Aorta (tissue), 5 donors: ENCODE data around the gene PLA2G4C. TPM values are rescaled to one million over a fixed set of nuclear protein-coding genes. Genes with fewer than 3 reads are reported as not detected.

Experiments
- ATAC-seq: fragments of 200-7000 bp; cut with Tn5 transposase; one replicate; pipeline ENCODE4 v1.9.1; 2022; ENCODE audit warnings: moderate library complexity; ENCODE audit not compliant: low FRiP score
- DNase-seq, 2 donors: peaks; one replicate each; pipeline ENCODE4 v3.0.0-alpha.2; 2020
- H3K27ac ChIP-seq, 2 donors: one replicate each; pipeline ENCODE4 v1.5.1; 2013; ENCODE audit warnings: low read length in 2 of 2, mild to moderate bottlenecking in 2 of 2, moderate library complexity in 2 of 2, control low read depth in 1 of 2, inconsistent platforms in 1 of 2, low read depth in 1 of 2
- H3K27me3 ChIP-seq, 2 donors: one replicate each; pipeline ENCODE4 v1.6.1; 2013; ENCODE audit warnings: control low read depth in 1 of 2, low read length in 1 of 2, mild to moderate bottlenecking in 1 of 2, moderate library complexity in 1 of 2; ENCODE audit not compliant: insufficient read depth in 2 of 2, control insufficient read depth in 1 of 2
- H3K36me3 ChIP-seq, 2 donors: one replicate each; pipeline ENCODE4 v1.6.1; 2013; ENCODE audit warnings: control low read depth in 1 of 2, low read length in 1 of 2, mild to moderate bottlenecking in 1 of 2; ENCODE audit not compliant: insufficient read depth in 2 of 2, control insufficient read depth in 1 of 2
- H3K4me1 ChIP-seq, 2 donors: one replicate each; pipeline ENCODE4 v1.6.1; 2013; ENCODE audit warnings: low read length in 2 of 2, control low read depth in 1 of 2, mild to moderate bottlenecking in 1 of 2, moderate library complexity in 1 of 2; ENCODE audit not compliant: insufficient read depth in 2 of 2, control insufficient read depth in 1 of 2
- H3K4me3 ChIP-seq, 2 donors: one replicate each; pipeline ENCODE4 v1.5.1; 2013; ENCODE audit warnings: low read length in 2 of 2, control low read depth in 1 of 2, mild to moderate bottlenecking in 1 of 2
- H3K9me3 ChIP-seq: one replicate; pipeline ENCODE4 v1.6.1; 2013; ENCODE audit warnings: mild to moderate bottlenecking, low read length; ENCODE audit not compliant: control insufficient read depth
- WGBS, 2 donors: extraction: QIAGEN DNeasy Blood & Tissue Kit; methylation state at CpG; one replicate each; pipeline ENCODE4 v1.1.7; 2013; 5-methylcytosine and 5-hydroxymethylcytosine counted together
- intact Hi-C, 2 donors: fragments of 100-400 bp; cut with DNase I; formaldehyde crosslinking; loops; one replicate each; pipeline versions ENCODE4 v1.14.2 to v1.15.0; 2022
- polyA plus RNA-seq, 2 donors: library from polyadenylated mRNA; stranded (reverse); fragments of 200-250 nt; gene quantifications; one replicate each; pipeline ENCODE4 v1.2.3, GENCODE V29; 2013
- total RNA-seq, 2 donors: library from RNA; stranded (reverse); fragmentation: NEBNext Ultra II Directional; extraction: Animal tissue kit (Norgen Biotek cat#: 25700); gene quantifications; one replicate each; pipeline ENCODE4 v1.2.1, GENCODE V29; 2021
- donor health status: healthy with polysubstance abuse.
- donor health status: Bipolar disorder and iron deficiency.
- donor health status: DM: no; HTN: no; CAD: no.
- donor health status: DM: no; HTN: no; CAD: no.
- donor health status: DM: yes; HTN: yes; CAD: no.

Gene PLA2G4C
- total and polyA plus RNA-seq, 4 donors: 6.8 to 60.1 (median 32.8) TPM

- Histone ChIP-seq H3K4me1 (no peaks in the 10 kb centered on the region), H3K27me3 (no peaks in the 10 kb centered on the region), H3K36me3 (no peaks in the 10 kb centered on the region), H3K9me3 (no peaks in the 10 kb centered on the region), H3K4me3 (no peak overlapping the region), H3K27ac (no peak overlapping the region)
- WGBS, 2 donors: 72 to 81% methylated on average over 3 of the region's 3 CpGs
- ATAC-seq: no peak
- intact Hi-C loops: no loop called here
- no peak for DNase-seq
Observed at GRCh38 chr19:48025480-48025879, 85.1 kb downstream of the PLA2G4C start.

DNA sequence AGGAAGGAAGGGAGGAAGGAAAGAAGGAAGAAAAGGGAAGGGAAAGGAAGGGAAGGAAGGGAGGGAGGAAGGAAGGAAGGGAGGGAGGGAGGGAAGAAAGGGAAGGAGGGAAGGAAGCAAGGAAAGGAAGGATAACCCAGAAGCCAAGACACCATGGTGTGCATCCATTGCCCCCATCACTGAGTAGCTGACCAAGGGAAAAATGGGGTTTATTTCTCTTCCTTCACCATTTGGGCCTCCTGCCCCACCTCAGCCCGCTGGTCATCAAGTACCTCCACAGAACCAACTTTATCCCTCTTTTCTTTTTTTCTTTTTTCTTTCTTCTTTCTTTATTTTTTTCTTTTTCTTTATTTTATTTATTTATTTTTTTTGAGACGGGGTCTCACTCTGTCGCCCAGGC is 87.1 kb downstream of the PLA2G4C start:
- intact Hi-C loops: no loop called here

GRCh38 chr19:48023011-48023410 is 87.6 kb downstream of the PLA2G4C start:
- no peak for ATAC-seq
- no peak overlapping the region for H3K27ac ChIP-seq
- H3K4me3 ChIP-seq: no peak overlapping the region
- no peaks in the 10 kb centered on the region for H3K4me1 ChIP-seq
- intact Hi-C loops: no loop called here
- WGBS, 2 donors: 57 to 64% methylated on average over 2 of the region's 2 CpGs
- H3K36me3 ChIP-seq: no peaks in the 10 kb centered on the region
- no peak for DNase-seq
- no peaks in the 10 kb centered on the region for H3K27me3 ChIP-seq
- H3K9me3 ChIP-seq: no peaks in the 10 kb centered on the region

More for the DNA sequence above, 87.1 kb downstream of the PLA2G4C start:
- Histone ChIP-seq H3K27me3 (no peaks in the 10 kb centered on the region), H3K27ac (no peak overlapping the region), H3K9me3 (no peaks in the 10 kb centered on the region), H3K4me1 (no peaks in the 10 kb centered on the region), H3K36me3 (no peaks in the 10 kb centered on the region), H3K4me3 (no peak overlapping the region)
- no peak for ATAC-seq
- DNase-seq: no peak
- 91 to 97% methylated on average over 3 of the region's 3 CpGs for WGBS, 2 donors

GRCh38 chr19:48020686-48021085 is 89.9 kb downstream of the PLA2G4C start:
- DNase-seq (no peak), ATAC-seq (no peak)
- Histone ChIP-seq H3K27ac (no peak overlapping the region), H3K4me3 (no peak overlapping the region), H3K4me1 (no peaks in the 10 kb centered on the region), H3K27me3 (no peaks in the 10 kb centered on the region), H3K9me3 (no peaks in the 10 kb centered on the region), H3K36me3 (no peaks in the 10 kb centered on the region)
- intact Hi-C loops: no loop called here
- 70 to 78% methylated on average over 3 of the region's 3 CpGs for WGBS, 2 donors

DNA sequence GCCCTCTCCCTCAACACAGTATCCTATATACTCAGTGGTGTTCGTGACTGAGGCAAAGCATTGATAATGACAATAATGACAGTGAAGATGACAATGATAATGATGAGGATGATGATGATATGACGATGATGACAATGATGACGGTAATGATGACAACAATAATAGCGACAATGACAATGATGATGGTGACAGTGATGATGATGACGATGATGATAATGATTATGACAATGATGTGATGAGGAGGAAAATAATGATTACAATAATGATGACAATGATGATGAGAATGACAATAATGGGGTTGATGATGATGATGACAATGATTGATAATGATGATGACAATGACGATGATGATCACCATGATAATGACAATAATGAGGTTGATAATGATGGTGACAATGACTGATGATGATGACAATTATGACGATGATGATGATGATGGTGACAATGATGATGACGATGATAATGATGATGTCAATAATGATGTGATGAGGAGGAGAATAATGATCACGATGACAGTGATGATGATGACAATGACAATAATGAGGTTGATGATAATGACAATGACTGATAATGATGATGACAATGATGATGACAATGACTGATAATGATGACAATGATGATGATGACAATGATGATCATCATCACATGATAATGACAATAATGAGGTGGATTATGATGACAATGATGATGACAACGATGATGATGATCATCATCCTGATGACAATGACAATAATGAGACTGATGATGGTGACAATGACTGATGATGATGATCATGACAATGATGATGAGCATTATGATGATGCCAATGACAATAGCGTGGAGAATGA is 99.5 kb downstream of the PLA2G4C start:
- ATAC-seq (no peak), DNase-seq (no peak)
- no peaks in the 10 kb centered on the region for H3K36me3 ChIP-seq
- 88 to 93% methylated on average over 11 of the region's 11 CpGs for WGBS, 2 donors
- no peaks in the 10 kb centered on the region for H3K27me3 ChIP-seq
- no peaks in the 10 kb centered on the region for H3K4me1 ChIP-seq
- H3K4me3 ChIP-seq: no peak overlapping the region
- H3K9me3 ChIP-seq: peaks cover 5% of the 10 kb centered on the region
- no peak overlapping the region for H3K27ac ChIP-seq
- intact Hi-C loops: no loop called here

GRCh38 chr19:48006762-48007161 is 103.9 kb downstream of the PLA2G4C start:
- Histone ChIP-seq H3K9me3 (peaks cover 4% of the 10 kb centered on the region), H3K4me1 (no peaks in the 10 kb centered on the region), H3K27me3 (no peaks in the 10 kb centered on the region), H3K4me3 (no peak overlapping the region), H3K36me3 (no peaks in the 10 kb centered on the region), H3K27ac (no peak overlapping the region)
- intact Hi-C loops: no loop called here
- ATAC-seq (no peak), DNase-seq (no peak)
- WGBS, 2 donors: 77 to 87% methylated on average over 6 of the region's 6 CpGs

GRCh38 chr19:48004236-48004635 is 106.4 kb downstream of the PLA2G4C start:
- no peak for ATAC-seq
- WGBS, 2 donors: 62 to 72% methylated on average over 6 of the region's 6 CpGs
- Histone ChIP-seq H3K4me3 (no peak overlapping the region), H3K9me3 (peaks cover 6% of the 10 kb centered on the region), H3K4me1 (no peaks in the 10 kb centered on the region), H3K27me3 (no peaks in the 10 kb centered on the region), H3K27ac (no peak overlapping the region), H3K36me3 (no peaks in the 10 kb centered on the region)
- DNase-seq: no peak
- intact Hi-C loops: no loop called here

DNA sequence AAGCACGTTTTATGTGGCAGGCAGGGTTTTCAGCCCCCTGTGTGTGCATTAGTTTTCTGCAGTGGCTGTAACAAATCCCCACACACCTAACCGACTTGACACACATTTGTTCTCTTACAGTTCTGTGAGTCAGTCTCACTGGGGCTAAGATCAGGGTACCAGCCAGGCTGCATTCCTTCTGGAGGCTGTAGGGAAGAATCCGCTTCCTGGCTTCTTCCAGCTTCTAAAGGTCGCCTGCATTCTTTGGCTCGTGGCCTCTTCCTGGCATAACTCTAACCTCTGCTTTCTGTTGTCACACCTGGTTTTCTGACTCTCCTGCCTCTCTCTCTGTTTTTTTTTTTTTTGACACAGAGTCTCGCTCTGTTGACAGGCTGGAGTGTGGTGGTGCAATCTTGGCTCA is 109.8 kb downstream of the PLA2G4C start:
- intact Hi-C loops: no loop called here

DNA sequence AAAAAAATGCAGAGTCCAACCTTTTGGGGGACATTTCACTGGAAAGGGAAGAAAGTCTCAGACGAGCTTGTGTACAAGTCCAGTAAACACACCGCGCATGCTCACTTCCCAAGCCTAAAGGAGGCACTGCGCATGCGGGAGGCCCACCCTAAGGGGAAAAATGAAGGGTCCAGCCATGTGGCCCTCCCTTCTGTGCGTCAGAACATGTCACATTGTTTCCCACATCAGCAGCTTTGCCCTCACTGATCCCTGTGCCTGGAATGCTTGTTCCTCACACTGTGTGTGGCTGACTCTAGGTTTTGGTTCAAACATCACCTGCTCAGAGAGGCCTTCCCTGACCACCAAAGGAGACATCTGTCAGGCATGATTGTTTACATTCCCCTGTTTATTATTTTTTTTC is 111.8 kb downstream of the PLA2G4C start:
- intact Hi-C loops: no loop called here
- H3K27me3 ChIP-seq: no peaks in the 10 kb centered on the region
- no peak overlapping the region for H3K4me3 ChIP-seq
- DNase-seq (no peak), ATAC-seq (no peak)
- H3K36me3 ChIP-seq: no peaks in the 10 kb centered on the region
- H3K9me3 ChIP-seq: peaks cover 5% of the 10 kb centered on the region
- WGBS, 2 donors: 84 to 85% methylated on average over 6 of the region's 6 CpGs
- no peak overlapping the region for H3K27ac ChIP-seq
- H3K4me1 ChIP-seq: no peaks in the 10 kb centered on the region

More for the DNA sequence above, 109.8 kb downstream of the PLA2G4C start:
- H3K27me3 ChIP-seq: no peaks in the 10 kb centered on the region
- H3K4me3 ChIP-seq: no peak overlapping the region
- ATAC-seq (no peak), DNase-seq (no peak)
- H3K27ac ChIP-seq: no peak overlapping the region
- no peaks in the 10 kb centered on the region for H3K36me3 ChIP-seq
- H3K4me1 ChIP-seq: no peaks in the 10 kb centered on the region
- WGBS, 2 donors: 83 to 85% methylated on average over 6 of the region's 6 CpGs
- peaks cover 5% of the 10 kb centered on the region for H3K9me3 ChIP-seq
